Urothelium cell line (cell line): ENCODE data around the gene NSG1.
"Not testable (repeated sequence)": the region's sequence is repeated elsewhere in the genome, so short reads cannot be mapped to it uniquely, and the experiment has no call there.

Experiments used
- DNase-seq: peaks from one replicate; pipeline ENCODE4 v3.0.0; 2011; ENCODE audit warnings: low spot score, mixed read lengths
- FAIRE-seq: peaks from 2 replicates; lab custom pipeline; 2011; peaks lifted over from hg19 to GRCh38; lab: Jason Lieb, UNC

NSG1 gene

DNA sequence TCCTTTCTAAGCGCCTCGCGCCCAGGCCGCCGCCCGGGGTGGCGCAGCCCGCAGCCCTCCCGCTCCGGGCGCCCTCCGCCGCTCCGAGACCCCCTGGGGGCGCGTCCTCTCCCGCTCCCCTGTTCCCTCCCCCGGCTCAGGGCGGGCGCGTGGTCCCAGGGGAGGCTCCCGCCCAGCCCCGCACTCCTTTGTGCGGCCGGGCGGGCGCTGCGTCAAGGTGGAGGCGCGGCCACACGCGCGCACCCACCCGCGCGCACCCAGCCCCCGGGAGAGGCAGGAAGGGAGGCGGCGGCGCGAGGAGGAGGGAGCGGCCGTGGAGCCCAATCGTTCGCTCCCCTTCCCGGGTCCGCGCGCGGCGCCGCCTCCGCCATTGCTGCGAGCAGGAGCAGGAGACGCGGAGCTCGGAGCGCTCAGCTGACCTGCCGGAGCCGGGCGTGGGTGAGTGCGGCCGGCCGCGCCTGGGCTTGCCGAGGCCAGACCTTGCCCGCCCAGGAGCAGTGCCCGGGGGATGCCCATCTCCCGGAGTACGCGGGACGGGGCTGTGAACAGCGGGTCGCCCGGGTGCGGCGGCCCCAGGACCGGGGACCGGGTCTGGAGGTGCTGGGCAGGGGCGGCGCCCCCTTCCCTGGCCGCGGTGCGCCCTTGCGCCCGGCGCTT lies at the start of gene NSG1:
NSG1 (plus strand) TSS at position 367 of the 657 bp plus-strand sequence. CDS start 528 bp downstream, outside the sequence.
- FAIRE-seq (no peak), DNase-seq (peak; percentile 62)

DNA sequence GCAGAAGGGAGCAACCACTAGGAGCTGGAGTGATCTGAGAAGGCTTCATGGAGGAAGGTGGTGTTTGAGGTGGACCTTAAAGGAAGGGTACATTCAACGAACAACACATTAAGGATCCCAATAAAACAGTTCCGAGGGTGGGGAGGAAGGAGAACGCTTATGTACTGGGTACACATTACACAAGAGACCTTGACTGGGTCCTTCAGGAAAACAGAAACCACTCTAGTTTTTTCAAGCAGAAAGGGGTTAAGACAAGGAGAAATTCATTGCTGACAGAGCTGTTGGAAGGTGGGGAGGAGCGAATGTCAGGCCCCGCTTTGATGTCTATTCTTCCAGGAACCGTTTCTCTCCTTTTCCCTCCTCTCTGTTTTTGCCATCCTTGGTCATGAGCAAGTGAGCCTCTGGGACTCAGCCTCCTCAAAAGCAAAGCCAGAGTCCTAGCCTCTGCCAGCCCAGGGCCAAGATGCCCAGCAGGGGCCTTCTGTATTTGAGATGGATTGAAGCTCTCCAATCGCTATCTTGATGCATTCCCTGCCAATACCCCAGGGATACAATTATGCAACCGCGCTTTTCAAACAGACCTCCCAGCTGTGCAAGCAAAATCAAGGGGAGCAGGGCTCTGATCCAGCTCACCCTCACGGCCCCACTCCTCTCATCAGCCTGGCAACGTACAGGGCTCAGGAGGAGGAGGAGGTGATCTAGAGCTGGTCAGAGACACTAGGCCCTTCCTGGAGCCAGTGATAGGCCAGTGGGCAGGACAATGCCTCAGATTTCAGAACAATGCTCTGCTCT lies 48.5 kb upstream of the NSG1 start:
- FAIRE-seq (no peak), DNase-seq (no peak)

- FAIRE-seq (no peak), DNase-seq (no peak)
Observed at GRCh38 chr4:4339504-4340085, 47.3 kb upstream of the NSG1 start.

DNA sequence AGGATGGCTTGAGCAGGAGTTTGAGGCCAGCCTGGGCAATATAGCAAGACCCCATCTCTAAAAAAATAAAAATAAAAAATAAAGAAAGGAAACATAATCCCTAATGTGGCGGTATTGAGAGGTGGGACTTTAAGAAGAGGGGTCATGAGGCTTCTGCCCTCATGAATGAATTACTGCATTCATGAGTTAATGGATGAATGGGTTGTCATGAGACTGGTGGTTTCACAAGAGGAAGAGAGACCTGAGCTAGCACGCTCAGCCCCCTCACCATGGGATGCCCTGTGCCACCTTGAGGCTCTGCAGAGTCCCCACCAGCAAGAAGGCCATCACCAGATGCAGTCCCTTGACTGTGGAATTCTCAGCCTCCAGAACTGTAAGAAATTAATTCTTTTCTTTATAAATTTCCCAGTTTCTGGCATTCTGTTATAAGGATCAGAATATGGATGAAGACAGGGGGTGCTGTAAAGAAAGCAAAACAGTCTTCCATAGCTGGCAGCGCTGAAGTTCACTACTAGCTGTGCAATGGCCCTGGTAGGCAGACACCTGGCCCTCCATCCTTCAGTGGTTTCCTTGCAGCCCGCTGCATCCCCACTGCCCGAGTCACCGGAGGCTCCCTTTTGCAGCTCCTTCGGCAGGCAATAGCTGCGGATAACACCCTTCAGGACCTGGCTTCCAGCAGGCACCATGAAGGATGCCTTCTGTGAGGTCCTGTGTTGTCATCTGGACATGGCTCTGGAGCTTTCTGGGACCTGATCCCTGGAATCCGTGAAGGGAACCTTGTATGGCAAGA lies 44.8 kb upstream of the NSG1 start:
- FAIRE-seq (no peak), DNase-seq (no peak)

GRCh38 chr4:4343038-4343437 lies 43.9 kb upstream of the NSG1 start:
- no peak for DNase-seq
- no peak for FAIRE-seq

- DNase-seq (no peak), FAIRE-seq (no peak)
Observed at GRCh38 chr4:4344915-4345527, 41.9 kb upstream of the NSG1 start.

DNA sequence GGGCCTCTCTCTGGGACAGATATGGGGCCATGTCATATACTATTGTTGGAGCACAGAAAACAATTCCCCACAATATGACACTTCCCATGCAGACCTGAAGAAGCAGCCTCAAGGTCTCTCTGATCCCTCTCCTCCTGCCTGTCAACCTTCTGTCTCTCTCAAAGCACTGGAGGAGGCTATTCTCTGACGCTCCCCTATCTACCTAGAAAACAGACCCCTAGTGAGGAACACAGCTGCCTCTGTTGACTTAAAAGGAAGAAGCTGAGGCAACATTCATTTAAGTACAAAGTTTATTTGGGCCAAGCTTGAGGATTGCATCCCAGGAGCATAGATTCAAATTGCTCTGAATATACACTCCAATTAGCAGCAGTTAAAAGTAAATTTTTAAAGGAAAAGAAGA lies 39.3 kb upstream of the NSG1 start:
- FAIRE-seq: no peak
- DNase-seq: no peak

- not testable (repeated sequence) for FAIRE-seq, DNase-seq
Observed at GRCh38 chr4:4348585-4348984, 38.3 kb upstream of the NSG1 start.

DNA sequence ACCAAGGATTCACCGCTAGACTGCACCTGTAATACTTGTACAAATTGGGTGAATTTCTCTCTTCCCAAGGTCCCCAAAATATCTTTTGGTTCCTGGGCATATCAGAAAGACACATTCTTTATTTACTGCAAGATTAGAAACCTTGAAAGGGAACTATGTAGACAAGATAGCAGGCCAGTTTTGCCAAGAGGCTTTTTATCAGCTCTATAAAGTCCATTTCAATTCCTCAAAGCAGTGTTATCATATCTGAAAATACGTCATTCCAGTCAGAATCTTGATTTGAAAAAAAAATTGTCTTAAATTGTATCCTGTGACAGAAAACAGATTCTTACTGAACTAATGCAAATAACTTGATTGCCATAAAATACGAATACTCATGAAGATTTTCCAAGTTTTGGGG lies 37.0 kb upstream of the NSG1 start:
- no peak for DNase-seq
- FAIRE-seq: no peak

DNA sequence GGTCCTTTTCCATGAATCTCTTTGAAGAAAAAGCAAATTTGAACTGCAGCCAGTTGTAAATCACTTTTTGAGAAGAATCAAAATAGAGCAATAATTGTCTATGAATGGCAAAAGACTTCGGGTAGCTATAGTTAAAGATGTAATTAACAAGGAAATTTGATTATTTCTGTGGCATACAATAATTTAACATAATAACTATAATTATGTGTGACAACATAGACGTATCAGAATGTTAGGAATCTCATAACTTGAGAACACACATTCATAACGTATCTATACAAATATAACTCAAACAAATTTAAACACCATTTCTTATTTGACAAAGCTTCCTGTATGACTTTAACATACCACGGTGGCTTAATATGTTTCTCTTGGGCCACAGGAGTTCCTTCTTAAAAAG lies 36.0 kb upstream of the NSG1 start:
- FAIRE-seq (no peak), DNase-seq (no peak)

- DNase-seq (no peak), FAIRE-seq (no peak)
Observed at GRCh38 chr4:4355302-4355701, 31.6 kb upstream of the NSG1 start.

DNA sequence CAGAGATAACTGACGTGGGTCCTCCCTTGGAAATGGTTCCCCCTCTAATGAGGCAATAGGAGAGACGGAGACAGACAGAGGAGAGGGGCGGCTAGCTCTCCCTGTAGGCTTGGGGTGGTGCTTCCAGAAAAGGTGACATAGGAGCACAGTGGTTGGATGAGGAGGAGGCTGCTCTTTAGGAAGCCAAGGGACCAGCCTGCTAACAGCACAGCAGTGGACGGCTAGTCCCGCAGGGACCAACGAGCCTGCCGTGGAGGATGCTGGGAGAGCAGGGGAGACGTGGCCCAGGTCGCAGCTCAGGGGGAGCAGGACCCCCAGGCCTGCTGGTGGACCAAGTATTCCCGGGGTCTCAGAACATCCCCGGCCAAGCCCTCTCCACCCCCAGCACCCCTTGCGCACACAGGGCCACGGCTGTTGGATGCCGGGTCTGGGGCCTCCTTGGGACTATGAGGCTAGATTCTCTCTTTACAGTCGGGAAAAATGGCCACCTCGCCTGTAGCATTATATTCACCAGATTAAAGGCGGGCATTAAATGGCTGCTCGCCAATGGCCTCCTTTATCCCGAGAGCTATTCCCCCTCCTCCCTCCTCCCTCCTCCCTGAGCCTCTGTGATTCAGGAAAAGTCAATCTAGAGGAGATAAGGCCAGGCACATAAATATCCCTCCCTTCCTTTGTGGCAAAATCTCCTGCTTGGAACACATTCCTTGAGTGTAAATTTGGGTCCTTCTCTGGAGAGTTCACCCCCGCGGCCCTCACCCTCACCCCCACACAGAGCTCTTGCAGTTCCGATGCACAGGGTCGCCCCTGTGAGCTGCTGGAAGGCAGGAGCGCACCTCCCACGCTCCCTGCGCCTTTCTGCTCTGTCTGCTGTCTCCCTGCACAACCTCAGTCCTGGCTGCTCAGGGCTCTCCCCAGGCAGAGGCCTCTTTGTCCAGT lies 30.5 kb upstream of the NSG1 start:
- FAIRE-seq: no peak
- DNase-seq: no peak

- DNase-seq: no peak
Observed at GRCh38 chr4:4358093-4358854, 28.6 kb upstream of the NSG1 start.

DNA sequence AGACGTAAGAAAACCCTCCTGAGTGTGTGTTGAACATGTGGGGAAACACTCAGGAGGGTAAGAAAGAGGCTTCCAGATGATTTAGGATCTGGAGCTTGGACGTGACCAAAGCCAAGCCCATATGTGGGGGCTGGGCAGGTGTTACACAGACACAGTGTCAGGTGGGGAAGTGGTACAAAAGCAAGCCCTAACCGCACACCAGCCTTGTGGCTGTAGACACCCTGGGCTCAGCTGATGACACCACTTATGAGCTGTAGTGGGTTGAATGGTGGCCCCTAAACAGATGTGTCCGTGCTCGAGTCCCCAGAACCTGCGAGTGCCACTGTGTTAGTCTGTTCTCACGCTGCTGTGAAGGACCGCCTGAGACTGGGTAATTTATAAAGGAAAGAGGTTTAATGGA lies 25.0 kb upstream of the NSG1 start:
- DNase-seq (no peak), FAIRE-seq (no peak)

More at GRCh38 chr4:4358093-4358854, 28.6 kb upstream of the NSG1 start:
- no peak for FAIRE-seq

- no peak for FAIRE-seq
Observed at GRCh38 chr4:4362991-4363697, 23.8 kb upstream of the NSG1 start.

DNA sequence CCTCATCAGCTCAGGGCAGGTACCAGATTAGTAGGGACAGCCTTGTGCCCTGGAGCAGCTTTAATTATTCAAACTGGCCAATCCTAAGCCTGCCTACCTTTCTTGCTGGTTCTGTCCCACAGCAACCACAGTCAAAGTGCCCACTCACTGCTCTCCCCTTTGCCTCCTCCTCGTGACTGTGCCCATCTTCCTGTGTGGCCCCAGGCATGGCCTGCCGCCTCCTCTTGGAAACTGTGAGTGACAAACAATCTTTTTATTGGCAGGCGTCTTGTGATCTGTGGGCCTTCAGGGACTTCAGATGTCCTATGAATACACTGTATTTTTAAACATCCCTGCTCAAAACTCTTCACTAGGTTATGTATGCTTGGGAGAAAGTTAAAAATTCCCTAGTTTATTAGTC lies 22.8 kb upstream of the NSG1 start:
- DNase-seq (no peak), FAIRE-seq (no peak)

More at GRCh38 chr4:4362991-4363697, 23.8 kb upstream of the NSG1 start:
- no peak for DNase-seq

- peak; percentile 17 for DNase-seq
- no peak for FAIRE-seq
Observed at GRCh38 chr4:4364486-4365208, 22.3 kb upstream of the NSG1 start.
